H1 (cell line): ENCODE measurements around the gene MTMR4. TPM values are rescaled to one million over a fixed set of nuclear protein-coding genes. Genes with fewer than 3 reads are reported as not detected.

Experiments used
- CTCF ChIA-PET: fragments of 300-600 bp; sonication (Branson Sonifier 250); formaldehyde crosslinking; loops from one replicate; lab custom pipeline; 2021; ENCODE audit not compliant: partially characterized antibody; lab: Charles Lee
- POLR2A ChIA-PET: fragments of 300-600 bp; sonication (Branson Sonifier 250); formaldehyde crosslinking; loops from one replicate; lab custom pipeline; 2021; ENCODE audit warnings: inconsistent platforms; ENCODE audit not compliant: partially characterized antibody; lab: Charles Lee
- DNase-seq, 2 experiments: peaks; one replicate each; pipeline versions ENCODE4 v3.0.0 to v3.0.0-alpha.2; 2010 to 2022; ENCODE audit warnings: low spot score in 2 of 2, low read depth in 1 of 2, mixed read lengths in 1 of 2
- FAIRE-seq: peaks from 2 replicates; lab custom pipeline; 2011; peaks lifted over from hg19 to GRCh38; lab: Jason Lieb, UNC
- H2AFZ ChIP-seq: 2 replicates; pipeline ENCODE4 v1.8.1; 2012; ENCODE audit warnings: low read length, inconsistent platforms
- H2AK5ac ChIP-seq: 2 replicates; pipeline ENCODE4 v1.6.1; 2013; ENCODE audit warnings: low read depth, low read length
- H2BK120ac ChIP-seq: replicated peaks from 2 replicates; pipeline ENCODE3; 2013; ENCODE audit warnings: low read depth, low read length, inconsistent platforms
- H2BK12ac ChIP-seq: 2 replicates; pipeline ENCODE4 v1.6.1; 2013; ENCODE audit warnings: low read depth, low read length
- H2BK15ac ChIP-seq: 2 replicates; pipeline ENCODE4 v1.6.1; 2013; ENCODE audit warnings: low read length
- H2BK20ac ChIP-seq: 2 replicates; pipeline ENCODE4 v1.6.1; 2013; ENCODE audit warnings: low read length
- H2BK5ac ChIP-seq: 2 replicates; pipeline ENCODE4 v1.6.1; 2013; ENCODE audit warnings: low read depth, low read length
- H3K14ac ChIP-seq: 2 replicates; pipeline ENCODE4 v1.6.1; 2013; ENCODE audit warnings: inconsistent platforms; ENCODE audit not compliant: insufficient read length
- H3K18ac ChIP-seq: 2 replicates; pipeline ENCODE4 v1.6.1; 2013; ENCODE audit warnings: low read length; ENCODE audit errors: extremely low read depth
- H3K23ac ChIP-seq: 2 replicates; pipeline ENCODE4 v1.6.1; 2013; ENCODE audit warnings: inconsistent platforms; ENCODE audit not compliant: insufficient read length
- H3K23me2 ChIP-seq: 2 replicates; pipeline ENCODE4 v1.6.1; 2013; ENCODE audit warnings: low read depth, low read length
- H3K27ac ChIP-seq: 2 replicates; pipeline ENCODE4 v1.6.1; 2011; ENCODE audit warnings: low read depth, low read length, inconsistent platforms
- H3K27me3 ChIP-seq, 4 experiments: replicated peaks in 1 of 4; 1 replicate in 1 of 4; 2 replicates in 3 of 4; pipeline versions ENCODE4 v1.6.1 to v1.8.1; 2011 to 2013; ENCODE audit warnings: low read length in 3 of 4, mild to moderate bottlenecking in 3 of 4, inconsistent platforms in 2 of 4, mixed read lengths in 2 of 4, moderate library complexity in 1 of 4; ENCODE audit not compliant: control insufficient read depth in 3 of 4, insufficient read depth in 3 of 4; ENCODE audit errors: extremely low read depth in 1 of 4
- H3K36me3 ChIP-seq, 4 experiments: 2 replicates each; pipeline versions ENCODE4 v1.6.1 to v1.8.1; 2011 to 2013; ENCODE audit warnings: mild to moderate bottlenecking in 4 of 4, low read length in 3 of 4, moderate library complexity in 2 of 4, control low read depth in 1 of 4, inconsistent platforms in 1 of 4; ENCODE audit not compliant: insufficient read depth in 4 of 4, control insufficient read depth in 2 of 4
- H3K4ac ChIP-seq: replicated peaks from 2 replicates; pipeline ENCODE3; 2013; ENCODE audit warnings: low read length, low read depth, mixed read lengths, inconsistent platforms; ENCODE audit not compliant: insufficient read length
- H3K4me1 ChIP-seq, 4 experiments: replicated peaks in 1 of 4; 1 replicate in 1 of 4; 2 replicates in 3 of 4; pipeline versions ENCODE4 v1.6.1 to v1.8.1; 2011 to 2013; ENCODE audit warnings: low read length in 3 of 4, inconsistent platforms in 2 of 4, mixed read lengths in 1 of 4; ENCODE audit not compliant: insufficient read depth in 4 of 4, control insufficient read depth in 3 of 4
- H3K4me2 ChIP-seq, 2 experiments: 2 replicates each; pipeline versions ENCODE4 v1.6.1 to v1.8.1; 2011 to 2013; ENCODE audit warnings: low read depth in 2 of 2, low read length in 2 of 2, control low read depth in 1 of 2, inconsistent platforms in 1 of 2, mild to moderate bottlenecking in 1 of 2; ENCODE audit not compliant: insufficient read depth in 1 of 2
- H3K4me3 ChIP-seq, 4 experiments: fragments of 200-600, 300-600 bp in 1 of 4; sonication (generic), shearing (Covaris generic), sonication (Bioruptor Twin) in 1 of 4; 2 replicates each; pipeline versions ENCODE4 v1.5.1 to v1.8.1; 2011 to 2016; ENCODE audit warnings: low read length in 4 of 4, low read depth in 3 of 4, control low read depth in 2 of 4, inconsistent platforms in 2 of 4, mild to moderate bottlenecking in 2 of 4, mixed read lengths in 1 of 4, moderate library complexity in 1 of 4; ENCODE audit not compliant: insufficient read depth in 2 of 4; ENCODE audit errors: extremely low read depth in 1 of 4
- H3K56ac ChIP-seq: replicated peaks from 2 replicates; pipeline ENCODE3; 2013; ENCODE audit warnings: low read depth, mild to moderate bottlenecking, mixed read lengths, low read length, inconsistent platforms; ENCODE audit not compliant: insufficient read length
- H3K79me1 ChIP-seq: 2 replicates; pipeline ENCODE4 v1.6.1; 2013; ENCODE audit warnings: low read depth, low read length, control low read depth
- H3K79me2 ChIP-seq, 2 experiments: 2 replicates each; pipeline versions ENCODE4 v1.6.1 to v1.8.1; 2012 to 2013; ENCODE audit warnings: low read length in 2 of 2, mild to moderate bottlenecking in 2 of 2, inconsistent platforms in 1 of 2; ENCODE audit not compliant: insufficient read depth in 2 of 2, control insufficient read depth in 1 of 2
- H3K9ac ChIP-seq, 4 experiments: replicated peaks in 1 of 4; 1 replicate in 1 of 4; 2 replicates in 3 of 4; pipeline versions ENCODE4 v1.6.1 to v1.8.1; 2011 to 2013; ENCODE audit warnings: low read depth in 3 of 4, low read length in 3 of 4, control low read depth in 2 of 4, mild to moderate bottlenecking in 2 of 4, moderate library complexity in 2 of 4, inconsistent platforms in 1 of 4; ENCODE audit errors: extremely low read depth in 1 of 4
- H3K9me3 ChIP-seq, 2 experiments: 2 replicates each; pipeline versions ENCODE4 v1.6.1 to v1.8.1; 2012 to 2013; ENCODE audit warnings: mild to moderate bottlenecking in 2 of 2, moderate library complexity in 2 of 2, control low read depth in 1 of 2, inconsistent platforms in 1 of 2, low read depth in 1 of 2, low read length in 1 of 2, mixed read lengths in 1 of 2; ENCODE audit not compliant: insufficient read depth in 2 of 2
- H4K20me1 ChIP-seq, 2 experiments: replicated peaks in 1 of 2; 2 replicates each; pipeline versions ENCODE3 to v1.8.1; 2011 to 2013; ENCODE audit warnings: inconsistent platforms in 2 of 2, low read length in 2 of 2, mild to moderate bottlenecking in 1 of 2; ENCODE audit not compliant: insufficient read depth in 2 of 2, control insufficient read depth in 1 of 2
- H4K5ac ChIP-seq: 2 replicates; pipeline ENCODE4 v1.6.1; 2013; ENCODE audit warnings: low read length, low read depth, mixed read lengths, inconsistent platforms; ENCODE audit not compliant: insufficient read length
- H4K8ac ChIP-seq: 2 replicates; pipeline ENCODE4 v1.8.0; 2013; ENCODE audit warnings: mild to moderate bottlenecking, moderate library complexity, low read length, inconsistent platforms; ENCODE audit not compliant: insufficient read depth; ENCODE audit errors: extremely low read depth
- H4K91ac ChIP-seq: replicated peaks from 2 replicates; pipeline ENCODE3; 2013; ENCODE audit warnings: low read length, mixed read lengths, inconsistent platforms; ENCODE audit not compliant: insufficient read length
- CTBP2 ChIP-seq: IDR thresholded peaks from 2 replicates; pipeline ENCODE4 v1.7.0; 2011; ENCODE audit warnings: borderline replicate concordance, mild to moderate bottlenecking, moderate library complexity, mixed read lengths, low read length; ENCODE audit not compliant: insufficient read depth, insufficient read length
- EGR1 ChIP-seq: IDR thresholded peaks from 2 replicates; pipeline ENCODE4 v1.6.1; 2011; ENCODE audit warnings: low read depth, low read length, borderline replicate concordance
- HDAC2 ChIP-seq, 2 experiments: fragments of 300-600 bp in 1 of 2; sonication (generic) in 1 of 2; IDR thresholded peaks; 2 replicates each; pipeline ENCODE4 v1.6.1; 2011 to 2012; ENCODE audit warnings: low read depth in 2 of 2, low read length in 2 of 2, mild to moderate bottlenecking in 2 of 2, moderate library complexity in 2 of 2, borderline replicate concordance in 1 of 2, inconsistent platforms in 1 of 2
- JUND ChIP-seq: IDR thresholded peaks from 2 replicates; pipeline ENCODE4 v1.6.1; 2011; ENCODE audit warnings: mild to moderate bottlenecking, improper control_type of control experiment, low read length
- KDM5A ChIP-seq: fragments of 200-600 bp; IDR thresholded peaks from 2 replicates; pipeline ENCODE4 v1.7.1; 2012; ENCODE audit warnings: mild to moderate bottlenecking, low read length, inconsistent platforms, mixed read lengths
- PHF8 ChIP-seq: fragments of 200-600 bp; sonication (generic); conservative IDR thresholded peaks from 2 replicates; pipeline ENCODE4 v1.7.1; 2012; ENCODE audit warnings: low read depth, mild to moderate bottlenecking, inconsistent platforms, low read length, moderate library complexity
- RBBP5 ChIP-seq: IDR thresholded peaks from 2 replicates; pipeline ENCODE4 v1.7.1; 2012; ENCODE audit warnings: low read depth, mild to moderate bottlenecking, inconsistent platforms, low read length, moderate library complexity, borderline replicate concordance
- RFX5 ChIP-seq: IDR thresholded peaks from 2 replicates; pipeline ENCODE4 v1.6.1; 2011; ENCODE audit warnings: low read depth, low read length, improper control_type of control experiment, borderline replicate concordance
- RNF2 ChIP-seq: fragments of 200-900, 300-1000 bp; sonication (generic); IDR thresholded peaks from 2 replicates; pipeline ENCODE4 v1.7.1; 2016; ENCODE audit warnings: borderline replicate concordance, low read depth, mild to moderate bottlenecking, antibody characterized with exemption, low read length; ENCODE audit not compliant: poor library complexity, severe bottlenecking; ENCODE audit errors: missing control alignments
- RXRA ChIP-seq: IDR thresholded peaks from 2 replicates; pipeline ENCODE4 v1.6.1; 2011; ENCODE audit warnings: low read depth, mild to moderate bottlenecking, low read length, moderate library complexity; ENCODE audit not compliant: insufficient read depth
- SIN3A ChIP-seq, 2 experiments: IDR thresholded peaks in 1 of 2; conservative IDR thresholded peaks in 1 of 2; 2 replicates each; pipeline ENCODE4 v1.6.1; 2011 to 2012; ENCODE audit warnings: low read length in 2 of 2, improper control_type of control experiment in 1 of 2, low read depth in 1 of 2, mild to moderate bottlenecking in 1 of 2
- SIRT6 ChIP-seq: IDR thresholded peaks from one replicate; pipeline ENCODE4 v1.7.1; 2012; ENCODE audit warnings: low read length, inconsistent platforms
- SP2 ChIP-seq: IDR thresholded peaks from 2 replicates; pipeline ENCODE4 v1.6.1; 2012; ENCODE audit warnings: mild to moderate bottlenecking, low read length, inconsistent platforms
- WGBS, 2 experiments: shearing (Covaris generic) in 1 of 2; methylation state at CpG; one replicate each; pipeline versions ENCODE4 v1.1.6 to v1.1.7; 2013 to 2015; ENCODE audit warnings: low lambda C conversion rate in 2 of 2, mixed read lengths in 2 of 2, inconsistent platforms in 1 of 2, low coverage in 1 of 2, missing lambda C conversion rate in 1 of 2; ENCODE audit not compliant: insufficient replicate concordance in 2 of 2, insufficient coverage in 1 of 2, insufficient read length in 1 of 2; ENCODE audit errors: extremely low coverage in 1 of 2, missing lambda C conversion rate in 1 of 2; 5-methylcytosine and 5-hydroxymethylcytosine counted together
- polyA plus RNA-seq, 7 experiments: library from polyadenylated mRNA; depleted of rRNA in 3 of 7; stranded (reverse) in 5 of 7; unstranded in 2 of 7; fragments of >200 nt in 5 of 7; fragments of 200-250 nt in 2 of 7; gene quantifications; 1 replicate in 5 of 7; 2 replicates in 1 of 7; 4 replicates in 1 of 7; pipeline versions ENCODE4 v1.2.1 to v1.2.3, GENCODE V29; 2011 to 2013; ENCODE audit warnings: missing spikeins in 2 of 7, mixed read lengths in 2 of 7
- total RNA-seq: library from RNA; stranded (reverse); fragmentation: NEBNext Ultra II Directional; extraction: Animal tissue kit (Norgen Biotek cat#: 25700); gene quantifications from 2 replicates; pipeline ENCODE4 v1.2.1, GENCODE V29; 2021

MTMR4 gene
- total and polyA plus RNA-seq, 2 of the 8 experiments (the other 6 are each of a cell fraction or from before 2014, with no cell fraction given), result 15.9 to 39.2 TPM

- no peak overlapping the region for H3K4me3 ChIP-seq
- no peak overlapping the region for H2BK15ac ChIP-seq
- no peak overlapping the region for H3K14ac ChIP-seq
- no peaks in the 10 kb centered on the region for H3K36me3 ChIP-seq
- H3K18ac ChIP-seq, result no peak overlapping the region
- H2BK120ac ChIP-seq, result no peak overlapping the region
- H3K4me2 ChIP-seq, result no peak overlapping the region
- peaks cover 3% of the 10 kb centered on the region for H3K23me2 ChIP-seq
- no peak overlapping the region for H4K8ac ChIP-seq
- peaks cover 0 to 7% (median 4%) of the 10 kb centered on the region in 4 experiments; a peak in 6 of 7 replicates for H3K4me1 ChIP-seq
- FAIRE-seq (no peak), DNase-seq (no peak)
- H4K20me1 ChIP-seq, result no peaks in the 10 kb centered on the region
- POLR2A ChIA-PET, result interaction anchor here (4.2 kb wide), 1 partner anchor 94 kb away, joined by 20 read pairs; no protein-coding TSS in a partner anchor
- CTCF ChIA-PET, result interaction anchor here (0.6 to 16.5 kb wide), 6 partner anchors 10 to 51 kb away, joined by 3 to 163 read pairs (median 6); no protein-coding TSS in a partner anchor
- H2BK20ac ChIP-seq, result no peak overlapping the region
- no peak overlapping the region for H2BK12ac ChIP-seq
- H3K79me2 ChIP-seq, result no peaks in the 10 kb centered on the region
- no peak overlapping the region for H4K91ac ChIP-seq
- no peaks in the 10 kb centered on the region for H3K9me3 ChIP-seq
- H3K9ac ChIP-seq, result no peak overlapping the region
- H3K79me1 ChIP-seq, result no peaks in the 10 kb centered on the region
- H3K56ac ChIP-seq, result no peak overlapping the region
- H2BK5ac ChIP-seq, result no peak overlapping the region
- no peak overlapping the region for H3K27ac ChIP-seq
- H3K27me3 ChIP-seq, result peaks cover 0 to 6% (median 4%) of the 10 kb centered on the region in 4 experiments; a peak in 5 of 7 replicates
- H4K5ac ChIP-seq, result no peak overlapping the region
- no peak overlapping the region for H2AK5ac ChIP-seq
- 85% methylated on average over 4 of the region's 4 CpGs; no CpG with 5 or more reads in 1 of the 2 experiments for WGBS, 2 experiments
- no peak overlapping the region for H3K23ac ChIP-seq
- H3K4ac ChIP-seq, result no peak overlapping the region
- no peak overlapping the region for H2AFZ ChIP-seq
- no peak for TF ChIP-seq KDM5A
- TF ChIP-seq SP2, result no peak
- TF ChIP-seq PHF8, result no peak
- TF ChIP-seq RFX5, result no peak
- no peak for TF ChIP-seq SIRT6
- TF ChIP-seq RXRA, result no peak
- TF ChIP-seq SIN3A (conservative IDR thresholded peaks at IDR 0.05 in 1 of 2, IDR thresholded peaks at IDR 0.05 in 1 of 2; ENCODE audit: low read depth in 1 of 2, low read length in 2 of 2), result no peak
- TF ChIP-seq RBBP5, result no peak
- TF ChIP-seq EGR1, result no peak
- no peak for TF ChIP-seq HDAC2 (IDR thresholded peaks at IDR 0.05; ENCODE audit: borderline replicate concordance in 1 of 2, low read depth in 2 of 2, low read length in 2 of 2)
- no peak for TF ChIP-seq JUND
- no peak for TF ChIP-seq RNF2
- no peak for TF ChIP-seq CTBP2
These were observed 22.8 kb upstream of the MTMR4 start for GRCh38 chr17:58537266-58537665.
